Measurements from ENCODE around the gene CEP83. TPM values are rescaled to one million over a fixed set of nuclear protein-coding genes. Genes with fewer than 3 reads are reported as not detected.

CEP83 gene
- total and polyA plus RNA-seq, 8 donors = 7.0 to 14.5 (median 8.7) TPM

DNA sequence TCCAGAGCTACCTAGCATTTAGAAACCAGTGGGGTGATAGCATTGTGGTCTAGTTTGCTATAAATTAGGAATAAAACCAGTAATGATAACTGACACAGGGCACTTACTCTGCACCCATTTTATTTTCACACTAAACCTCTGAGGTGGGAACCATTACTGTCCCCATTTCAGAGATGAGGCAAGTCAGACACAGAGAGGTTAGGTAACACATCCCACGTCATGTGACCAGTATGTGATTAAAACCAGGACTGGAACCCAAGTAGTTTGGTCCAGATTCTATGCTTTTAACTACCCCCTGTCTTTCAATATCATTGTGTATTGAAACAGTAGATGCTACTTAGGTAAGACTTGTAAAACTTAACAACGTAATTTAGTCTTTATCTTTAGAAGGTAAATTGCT, 201.1 kb downstream of the CEP83 start:
- DNase-seq = no peak
- intact Hi-C loops (cut with DNase I) = no loop called here
- H3K27me3 ChIP-seq = no peaks in the 10 kb centered on the region
- H3K9me3 ChIP-seq = no peaks in the 10 kb centered on the region
- WGBS, 2 donors = 53 to 55% methylated on average over 2 of the region's 2 CpGs
- no peak overlapping the region for H3K4me3 ChIP-seq
- H3K27ac ChIP-seq = no peak overlapping the region
- H3K36me3 ChIP-seq = no peaks in the 10 kb centered on the region
- FAIRE-seq = no peak
- peaks cover 0 to 3% (median 0%) of the 10 kb centered on the region in 3 donors for H3K4me1 ChIP-seq
- TF ChIP-seq, protein P1, sequence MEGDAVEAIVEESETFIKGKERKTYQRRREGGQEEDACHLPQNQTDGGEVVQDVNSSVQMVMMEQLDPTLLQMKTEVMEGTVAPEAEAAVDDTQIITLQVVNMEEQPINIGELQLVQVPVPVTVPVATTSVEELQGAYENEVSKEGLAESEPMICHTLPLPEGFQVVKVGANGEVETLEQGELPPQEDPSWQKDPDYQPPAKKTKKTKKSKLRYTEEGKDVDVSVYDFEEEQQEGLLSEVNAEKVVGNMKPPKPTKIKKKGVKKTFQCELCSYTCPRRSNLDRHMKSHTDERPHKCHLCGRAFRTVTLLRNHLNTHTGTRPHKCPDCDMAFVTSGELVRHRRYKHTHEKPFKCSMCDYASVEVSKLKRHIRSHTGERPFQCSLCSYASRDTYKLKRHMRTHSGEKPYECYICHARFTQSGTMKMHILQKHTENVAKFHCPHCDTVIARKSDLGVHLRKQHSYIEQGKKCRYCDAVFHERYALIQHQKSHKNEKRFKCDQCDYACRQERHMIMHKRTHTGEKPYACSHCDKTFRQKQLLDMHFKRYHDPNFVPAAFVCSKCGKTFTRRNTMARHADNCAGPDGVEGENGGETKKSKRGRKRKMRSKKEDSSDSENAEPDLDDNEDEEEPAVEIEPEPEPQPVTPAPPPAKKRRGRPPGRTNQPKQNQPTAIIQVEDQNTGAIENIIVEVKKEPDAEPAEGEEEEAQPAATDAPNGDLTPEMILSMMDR (IDR thresholded peaks at IDR 0.05) = no peak
- no peak for ATAC-seq

Other genes with a start within 250 kb of the CEP83 start
- gene TMCC3, start 190.7 kb upstream of the CEP83 start, total RNA-seq = 1 to 10 TPM; 1.2 to 6.9 (median 2.3) TPM
- gene TMCC3, start 190.7 kb upstream of the CEP83 start, polyA plus RNA-seq = 1 to 10 TPM; 1.0 to 3.5 TPM